ENCODE data around the gene CCDC136. TPM values are rescaled to one million over a fixed set of nuclear protein-coding genes. Genes with fewer than 3 reads are reported as not detected.

The CCDC136 gene
- total RNA-seq, 4 donors from 2014 or later: 4.5 to 12.4 (median 7.2) TPM

DNA sequence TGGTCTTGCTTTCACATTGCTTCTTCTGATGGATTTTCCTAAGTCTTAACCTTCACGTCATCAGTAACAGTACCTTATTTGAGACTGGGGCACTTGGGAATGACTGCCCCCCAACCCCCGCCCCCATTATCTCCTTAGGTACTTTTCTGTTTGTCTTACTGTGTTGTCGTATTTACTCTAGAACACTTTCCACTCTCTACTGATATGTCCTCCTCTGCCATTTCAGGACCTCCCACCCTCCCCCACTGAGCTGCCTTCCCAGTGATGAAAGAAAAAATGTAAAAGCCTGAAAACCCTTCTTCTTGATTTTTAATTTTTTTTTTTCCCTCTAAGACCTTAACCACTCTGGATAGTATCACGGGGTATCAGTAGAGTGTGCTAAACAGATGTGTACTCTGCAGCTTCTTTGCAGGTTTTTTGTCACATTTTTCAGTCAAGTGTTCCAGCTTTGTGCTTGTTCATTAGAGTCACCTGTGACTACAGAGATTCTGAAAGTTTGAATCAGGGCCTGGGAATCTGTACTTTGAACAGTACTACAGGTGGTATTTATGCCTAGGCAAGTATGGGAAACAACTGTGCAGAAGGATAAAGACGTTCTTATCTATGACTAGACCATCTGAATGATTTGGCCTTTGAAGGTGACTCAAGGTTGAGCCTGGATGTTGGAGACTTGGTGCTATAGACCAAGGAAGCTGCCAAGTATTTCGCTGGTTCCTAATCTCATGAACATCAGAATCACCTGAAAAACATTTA lies 44.3 kb upstream of the CCDC136 start:
- Histone ChIP-seq H3K4me3 (no peak overlapping the region), H3K27ac (no peak overlapping the region), H3K9me3 (no peaks in the 10 kb centered on the region), H3K27me3 (no peaks in the 10 kb centered on the region), H3K36me3 (peaks cover 0 to 41% (median 0%) of the 10 kb centered on the region in 3 donors), H3K4me1 (peaks cover 0 to 49% (median 10%) of the 10 kb centered on the region in 4 donors)
- 88 to 90% methylated on average over 6 of the region's 6 CpGs for WGBS, 2 donors
- no peak for DNase-seq (ENCODE audit: low spot score in 2 of 2)
- TF ChIP-seq EP300 (IDR thresholded peaks at IDR 0.05): no peak
- TF ChIP-seq, protein P1, sequence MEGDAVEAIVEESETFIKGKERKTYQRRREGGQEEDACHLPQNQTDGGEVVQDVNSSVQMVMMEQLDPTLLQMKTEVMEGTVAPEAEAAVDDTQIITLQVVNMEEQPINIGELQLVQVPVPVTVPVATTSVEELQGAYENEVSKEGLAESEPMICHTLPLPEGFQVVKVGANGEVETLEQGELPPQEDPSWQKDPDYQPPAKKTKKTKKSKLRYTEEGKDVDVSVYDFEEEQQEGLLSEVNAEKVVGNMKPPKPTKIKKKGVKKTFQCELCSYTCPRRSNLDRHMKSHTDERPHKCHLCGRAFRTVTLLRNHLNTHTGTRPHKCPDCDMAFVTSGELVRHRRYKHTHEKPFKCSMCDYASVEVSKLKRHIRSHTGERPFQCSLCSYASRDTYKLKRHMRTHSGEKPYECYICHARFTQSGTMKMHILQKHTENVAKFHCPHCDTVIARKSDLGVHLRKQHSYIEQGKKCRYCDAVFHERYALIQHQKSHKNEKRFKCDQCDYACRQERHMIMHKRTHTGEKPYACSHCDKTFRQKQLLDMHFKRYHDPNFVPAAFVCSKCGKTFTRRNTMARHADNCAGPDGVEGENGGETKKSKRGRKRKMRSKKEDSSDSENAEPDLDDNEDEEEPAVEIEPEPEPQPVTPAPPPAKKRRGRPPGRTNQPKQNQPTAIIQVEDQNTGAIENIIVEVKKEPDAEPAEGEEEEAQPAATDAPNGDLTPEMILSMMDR (IDR thresholded peaks at IDR 0.05): no peak
- no peak for TF ChIP-seq POLR2A (IDR thresholded peaks at IDR 0.05)

DNA sequence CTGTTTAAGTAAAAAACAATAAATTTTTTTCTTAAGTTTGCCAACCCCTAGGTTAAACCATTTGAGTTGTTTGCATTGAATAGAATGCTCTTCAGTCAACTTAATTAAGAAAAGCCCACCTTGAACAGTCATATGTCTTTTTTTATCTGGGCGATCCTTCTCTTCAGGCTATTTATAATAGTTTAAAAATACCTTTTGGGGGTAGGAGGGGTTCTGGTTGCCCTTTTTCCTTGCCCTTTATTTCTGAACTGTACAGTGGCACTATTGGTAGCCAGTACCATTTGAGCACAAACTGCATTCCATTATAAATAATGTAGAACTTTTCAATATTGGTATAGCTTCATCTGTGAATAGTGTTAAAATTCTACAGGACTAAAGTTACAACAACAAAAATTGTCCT lies 39.5 kb upstream of the CCDC136 start:
- H3K4me1 ChIP-seq: peaks cover 0 to 26% (median 0%) of the 10 kb centered on the region in 4 donors
- TF ChIP-seq EP300 (IDR thresholded peaks at IDR 0.05): no peak
- no peak for TF ChIP-seq POLR2A (IDR thresholded peaks at IDR 0.05)
- TF ChIP-seq, protein P1 (IDR thresholded peaks at IDR 0.05): no peak
- no peak overlapping the region for H3K4me3 ChIP-seq
- no peak overlapping the region for H3K27ac ChIP-seq
- H3K27me3 ChIP-seq: no peaks in the 10 kb centered on the region
- WGBS, 2 donors: 97 to 100% methylated on average over 1 of the region's 1 CpG
- no peak for DNase-seq (ENCODE audit: low spot score in 2 of 2)
- H3K9me3 ChIP-seq: no peaks in the 10 kb centered on the region
- H3K36me3 ChIP-seq: peaks cover 0 to 67% (median 2%) of the 10 kb centered on the region in 3 donors

DNA sequence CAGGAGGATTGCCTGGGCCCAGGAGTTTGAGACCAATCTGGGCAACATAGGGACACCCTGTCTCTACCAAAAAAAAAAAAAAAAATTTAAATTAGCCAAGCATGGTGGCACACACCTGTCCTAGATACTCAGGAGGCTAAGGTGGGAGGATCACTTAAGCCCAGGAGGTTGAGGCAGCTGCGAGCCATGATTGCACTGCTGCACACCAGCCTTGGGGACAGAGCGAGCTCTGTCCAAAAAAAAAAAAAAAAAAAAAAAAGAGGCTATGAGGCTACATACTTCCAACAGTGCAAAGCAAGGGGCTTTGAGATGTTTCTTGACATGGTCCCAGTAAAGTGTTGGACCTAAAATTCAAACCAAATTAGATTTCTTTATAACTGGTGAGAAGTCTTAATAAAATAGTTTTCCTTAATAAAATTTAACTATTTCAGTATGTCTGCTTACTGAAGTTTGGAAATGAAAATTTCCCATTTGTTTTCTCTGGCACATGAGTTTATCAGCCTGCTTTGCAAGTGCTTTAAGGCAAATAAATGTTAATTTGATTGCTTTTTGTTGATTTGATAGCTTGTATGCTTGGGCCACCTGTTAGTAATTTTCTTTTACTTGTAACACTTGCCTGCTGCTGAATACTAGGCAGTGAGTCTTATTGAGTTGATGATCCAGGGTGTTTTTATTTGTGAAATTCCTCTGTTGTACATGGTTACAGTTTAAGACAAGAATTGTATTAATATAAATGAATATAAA lies 36.5 kb upstream of the CCDC136 start:
- H3K27ac ChIP-seq: no peak overlapping the region
- peaks cover 0 to 16% (median 0%) of the 10 kb centered on the region in 4 donors for H3K4me1 ChIP-seq
- no peaks in the 10 kb centered on the region for H3K27me3 ChIP-seq
- peaks cover 0 to 74% (median 2%) of the 10 kb centered on the region in 3 donors for H3K36me3 ChIP-seq
- DNase-seq (ENCODE audit: low spot score in 2 of 2): no peak
- TF ChIP-seq EP300 (IDR thresholded peaks at IDR 0.05) (no peak), POLR2A (IDR thresholded peaks at IDR 0.05) (no peak)
- TF ChIP-seq, protein P1 (IDR thresholded peaks at IDR 0.05): no peak
- H3K9me3 ChIP-seq: no peaks in the 10 kb centered on the region
- WGBS, 2 donors: 61 to 73% methylated on average over 2 of the region's 2 CpGs
- no peak overlapping the region for H3K4me3 ChIP-seq

DNA sequence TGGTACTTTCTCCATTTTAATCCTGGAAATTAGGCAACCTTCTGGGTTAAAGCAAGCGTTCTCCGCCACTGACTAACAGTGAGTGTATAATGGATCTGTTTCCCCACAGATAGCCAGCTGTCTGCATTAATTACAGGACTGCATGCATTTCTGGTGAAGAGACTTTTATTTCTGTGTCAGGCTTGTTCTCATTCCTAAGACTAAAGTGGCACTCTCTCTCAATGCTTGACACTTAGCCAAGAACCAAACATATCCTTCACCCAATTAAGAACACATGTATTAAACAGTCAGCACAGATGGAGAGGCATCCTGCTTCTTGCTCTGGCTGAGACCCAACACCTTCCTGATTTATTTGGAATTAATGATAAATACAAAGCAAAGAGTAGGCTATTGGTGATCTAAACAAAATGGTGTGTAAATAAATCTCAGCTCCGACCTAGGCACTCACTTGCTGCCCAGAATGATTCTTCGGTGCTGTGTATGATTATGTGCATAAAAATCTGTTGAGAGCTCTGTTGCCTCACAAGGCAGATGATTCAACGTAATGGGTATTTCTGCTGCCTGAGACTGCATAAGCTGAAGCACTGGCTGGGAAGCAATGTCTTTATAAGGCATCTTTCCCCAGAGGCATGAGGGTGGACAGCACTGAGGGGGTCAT lies 35.8 kb upstream of the CCDC136 start:
- 57 to 69% methylated on average over 5 of the region's 5 CpGs for WGBS, 2 donors
- Histone ChIP-seq H3K4me1 (peaks cover 0 to 16% (median 0%) of the 10 kb centered on the region in 4 donors), H3K4me3 (no peak overlapping the region), H3K27me3 (no peaks in the 10 kb centered on the region), H3K9me3 (no peaks in the 10 kb centered on the region), H3K27ac (no peak overlapping the region), H3K36me3 (peaks cover 0 to 75% (median 2%) of the 10 kb centered on the region in 3 donors)
- no peak for DNase-seq (ENCODE audit: low spot score in 2 of 2)
- TF ChIP-seq, protein P1 (IDR thresholded peaks at IDR 0.05): no peak
- no peak for TF ChIP-seq EP300 (IDR thresholded peaks at IDR 0.05)
- TF ChIP-seq POLR2A (IDR thresholded peaks at IDR 0.05): no peak

All from tibial nerve (tissue), 4 donors.